GM18526 (cell line): Measurements from ENCODE around the gene ZIC5.

Source experiments
- POLR2A ChIP-seq: IDR thresholded peaks from 3 replicates; pipeline ENCODE4 v1.6.1; 2011; ENCODE audit not compliant: insufficient read length; ENCODE audit errors: extremely low read depth

Gene ZIC5

GRCh38 chr13:99971576-99972189 is at the start of gene ZIC5:
Gene ZIC5 (minus strand): TSS chr13:99971767. CDS start chr13:99971603, 164 bp downstream.
- TF ChIP-seq POLR2A = no peak

DNA sequence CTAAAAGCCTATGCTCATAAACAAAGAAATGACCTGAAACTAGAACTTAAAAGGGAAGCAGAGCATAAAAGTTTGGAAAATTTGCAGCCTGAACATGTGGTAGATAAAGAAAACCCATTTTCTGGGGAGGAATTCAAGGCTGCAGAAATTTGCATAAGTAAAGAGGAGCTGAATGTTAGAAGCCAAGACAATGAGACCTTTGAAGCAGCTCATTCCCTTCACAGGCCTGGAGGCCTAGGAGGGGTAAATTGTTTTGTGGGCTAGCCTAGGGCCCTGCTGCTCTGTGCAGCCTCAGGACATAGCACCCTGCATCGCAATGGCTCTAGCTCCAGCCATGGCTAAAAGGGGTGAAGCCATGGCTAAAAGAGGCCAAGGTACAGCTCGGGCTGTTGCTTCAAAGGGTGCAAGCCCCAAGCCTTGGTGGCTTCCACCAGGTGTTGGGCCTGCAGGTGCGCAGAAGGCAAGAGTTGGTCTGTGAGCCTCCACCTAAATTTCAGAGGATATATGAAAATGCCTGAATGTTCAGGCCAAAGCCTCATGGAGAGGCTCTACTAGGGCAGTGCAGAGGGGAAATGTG is 48.3 kb upstream of the ZIC5 start:
- no peak for TF ChIP-seq POLR2A

- TF ChIP-seq POLR2A = no peak
These were observed 43.1 kb upstream of the ZIC5 start for GRCh38 chr13:100014621-100015020.

GRCh38 chr13:99998261-99998660 is 26.7 kb upstream of the ZIC5 start:
- no peak for TF ChIP-seq POLR2A

DNA sequence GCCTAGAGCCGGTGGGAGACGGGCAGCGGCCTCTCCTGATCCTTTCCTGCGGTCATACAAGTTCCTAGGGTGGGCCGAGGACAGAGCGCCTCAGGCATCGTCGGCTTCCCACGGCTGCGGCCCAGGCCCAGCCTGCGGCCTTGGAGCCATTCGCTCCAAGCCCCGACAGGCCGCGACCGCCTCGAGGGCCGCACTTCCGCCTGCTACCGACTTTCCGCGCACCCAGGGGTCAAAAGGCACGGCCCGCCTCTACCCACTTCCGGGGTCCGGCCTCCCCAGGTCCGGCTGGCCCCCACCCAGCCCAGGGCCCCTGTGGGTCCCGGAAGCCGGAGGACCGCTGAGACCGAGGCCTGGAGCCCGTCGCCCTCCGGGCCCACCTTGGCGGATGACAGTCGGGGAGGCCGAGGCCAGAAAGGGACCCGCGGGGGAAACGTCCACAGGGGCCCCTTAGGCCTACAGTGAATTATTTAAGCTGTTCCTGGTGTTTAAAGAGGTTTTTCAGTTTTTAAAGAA is 26.2 kb upstream of the ZIC5 start:
- no peak for TF ChIP-seq POLR2A

DNA sequence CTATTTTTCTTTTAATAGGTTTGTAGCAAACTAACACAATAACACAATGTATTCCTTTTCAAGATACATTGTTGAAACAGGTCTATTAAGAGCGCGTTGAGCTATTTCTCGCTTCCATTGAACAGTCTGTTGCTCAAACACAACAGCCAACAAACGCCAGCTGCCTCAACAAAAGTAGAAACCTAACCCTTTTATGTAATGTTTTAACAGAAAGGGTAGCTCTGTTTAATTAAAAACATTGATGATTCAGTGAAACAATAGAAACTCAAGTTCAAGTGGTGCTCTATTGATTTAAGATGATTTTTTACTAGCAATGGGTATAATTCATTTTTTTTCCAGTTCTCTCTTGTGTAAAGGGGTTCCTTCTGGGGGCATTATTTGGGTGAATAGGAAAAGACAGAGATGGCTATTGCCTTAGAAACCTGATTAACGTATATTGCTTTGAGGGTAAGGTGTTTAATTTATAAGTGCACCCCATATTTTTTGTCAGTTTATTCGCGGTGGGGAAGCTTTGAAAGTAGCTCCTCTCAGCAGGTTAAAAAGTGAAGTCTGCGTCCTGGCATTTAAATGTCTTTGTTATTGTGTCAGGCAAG is 24.9 kb upstream of the ZIC5 start:
- no peak for TF ChIP-seq POLR2A

DNA sequence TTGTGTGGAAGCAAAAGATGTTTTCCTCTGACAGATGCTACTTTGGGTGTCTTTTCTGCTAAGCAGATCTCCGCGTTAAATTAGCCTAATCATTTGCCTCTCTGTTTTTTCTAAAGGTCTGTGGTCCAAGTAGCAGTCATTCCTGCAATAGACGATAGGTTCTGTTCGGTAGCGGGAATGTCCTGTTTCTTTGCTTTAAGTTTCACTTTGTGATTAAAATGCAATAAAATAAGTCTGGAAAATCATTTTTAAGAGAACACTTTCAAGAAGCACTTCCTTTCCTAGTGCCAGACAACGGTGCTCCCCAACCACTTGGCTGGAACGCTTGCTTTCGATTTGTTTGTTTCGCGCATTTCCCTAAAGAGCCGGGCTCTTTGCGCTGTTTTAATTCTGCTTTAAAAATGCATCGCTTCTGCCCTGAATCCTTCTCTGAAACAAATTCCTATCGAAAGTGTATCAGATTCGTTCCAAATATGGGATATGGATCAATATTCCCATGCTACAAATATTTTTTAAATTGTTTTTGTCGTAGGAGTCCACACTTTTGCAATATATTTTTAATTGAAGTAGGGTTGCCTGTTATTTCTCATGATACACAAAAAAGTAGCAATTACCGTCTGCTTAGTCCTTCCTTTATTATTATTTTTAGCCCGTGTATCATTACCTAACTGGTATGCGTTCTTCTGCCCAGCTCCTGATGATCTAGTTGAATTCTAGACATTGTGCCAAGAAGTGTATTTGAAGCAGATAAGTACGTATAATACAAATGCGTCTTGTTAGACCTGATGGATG is 24.2 kb upstream of the ZIC5 start:
- TF ChIP-seq POLR2A = no peak

GRCh38 chr13:99995104-99995588 is 23.6 kb upstream of the ZIC5 start:
- TF ChIP-seq POLR2A = no peak

- no peak for TF ChIP-seq POLR2A
These were observed 23.1 kb upstream of the ZIC5 start for GRCh38 chr13:99994638-99995020.

DNA sequence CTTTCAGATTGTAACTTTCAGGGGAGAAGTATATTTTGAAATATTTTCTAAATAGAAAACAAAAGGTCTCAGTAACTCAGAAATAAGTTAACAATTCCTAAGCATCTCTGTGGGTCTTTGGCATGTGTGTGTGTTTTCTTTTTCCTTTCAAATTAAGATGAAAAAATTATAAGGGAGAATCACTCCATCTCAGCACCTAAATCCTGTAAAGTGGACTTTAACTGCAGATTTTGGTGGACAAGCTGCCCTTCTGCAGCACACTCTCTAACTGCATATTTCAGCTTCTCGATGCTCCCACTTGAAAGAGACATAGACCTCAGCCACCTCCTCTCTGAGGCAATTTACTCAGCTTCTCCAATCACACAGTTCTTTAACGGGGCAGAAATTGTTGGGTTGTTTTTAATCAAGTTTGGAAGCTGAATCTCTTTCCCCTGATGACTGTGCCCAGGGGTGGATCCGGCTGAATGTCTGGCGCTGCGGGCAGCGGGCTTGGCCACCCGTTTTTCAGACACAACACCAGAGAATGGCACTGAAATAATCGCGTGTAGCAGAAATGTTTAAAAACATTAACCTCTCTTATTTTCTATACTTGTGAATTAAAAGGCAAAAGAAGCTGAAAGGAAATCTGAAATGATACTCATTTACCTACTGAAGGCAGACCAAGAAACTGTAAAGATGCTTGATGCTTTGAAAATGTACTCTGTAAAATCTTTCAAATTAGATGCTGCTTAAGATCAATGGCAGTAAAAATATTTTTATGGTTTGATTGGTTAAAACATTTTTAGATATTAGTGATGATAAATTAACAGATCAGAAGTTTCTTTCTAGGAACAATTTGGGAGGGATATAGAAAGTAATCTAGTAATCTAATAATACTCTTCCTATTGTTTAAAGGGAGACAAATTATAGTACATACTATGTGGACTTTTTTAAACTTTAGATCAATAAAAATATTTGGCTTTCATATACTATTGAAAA is 22.4 kb upstream of the ZIC5 start:
- TF ChIP-seq POLR2A = no peak

GRCh38 chr13:99992949-99993351 is 21.4 kb upstream of the ZIC5 start:
- TF ChIP-seq POLR2A = no peak

DNA sequence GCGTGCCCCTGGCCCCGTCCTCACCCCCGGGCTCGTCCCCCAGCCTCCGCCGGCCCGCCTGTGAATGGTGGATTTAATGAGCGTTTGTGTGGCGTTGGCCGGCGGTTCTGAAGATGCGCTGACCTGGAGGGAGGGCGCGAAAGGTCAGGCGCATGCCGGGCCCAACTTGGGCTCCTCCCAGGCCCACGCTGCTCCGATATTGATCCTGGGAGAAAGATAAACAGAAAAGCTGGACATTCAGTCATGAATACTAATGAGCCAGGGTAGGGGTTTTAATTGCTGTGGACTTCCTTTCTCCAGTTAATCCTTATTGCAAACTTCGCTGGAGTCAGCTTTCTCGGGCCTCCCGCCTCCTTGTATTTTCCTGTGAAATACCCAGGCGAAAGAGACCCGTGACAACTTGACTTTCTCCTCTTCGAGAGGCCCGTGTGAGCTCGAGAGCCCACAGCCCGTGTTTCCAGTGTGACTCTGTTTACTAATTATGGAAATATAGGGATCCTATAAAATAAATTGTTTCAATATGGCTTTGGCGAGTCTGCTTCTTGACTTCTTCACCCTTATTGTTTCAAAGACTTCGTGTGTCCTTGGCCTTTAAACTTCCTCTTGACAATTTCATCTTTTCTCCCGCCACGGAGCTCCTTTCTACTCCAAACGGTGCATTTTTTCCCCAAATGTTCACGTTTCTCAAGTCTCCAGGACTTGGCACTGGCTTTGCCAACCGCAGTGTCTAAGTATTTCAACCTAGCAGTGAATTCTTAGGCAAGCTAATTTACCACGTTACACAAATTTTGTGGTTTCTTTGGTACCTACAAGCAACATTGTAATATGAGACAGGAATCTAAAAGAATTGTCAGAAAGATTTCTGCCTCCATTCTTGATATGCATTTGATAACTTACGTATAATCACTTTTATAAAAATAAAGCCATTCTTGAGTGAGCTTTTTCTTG is 20.5 kb upstream of the ZIC5 start:
- TF ChIP-seq POLR2A = no peak
